GM19455 (cell line): ENCODE results near the gene GJB6.
"Not testable (repeated sequence)": the region's sequence is repeated elsewhere in the genome, so short reads cannot be mapped to it uniquely, and the experiment has no call there.

ENCODE experiments used
- ATAC-seq: cut with Tn5 transposase; IDR thresholded peaks from one replicate; pipeline ENCODE4 v1.9.1; 2021; ENCODE audit not compliant: unreplicated experiment

The GJB6 gene

GRCh38 chr13:20231839-20232555 lies at the start of gene GJB6:
TSS of gene GJB6 (minus strand) at chr13:20232319. CDS start at chr13:20223480, 8,839 bp downstream.
- ATAC-seq: no peak

- not testable (repeated sequence) for ATAC-seq
Measured at GRCh38 chr13:20276901-20277300, 44.8 kb upstream of the GJB6 start.

GRCh38 chr13:20274466-20274865 lies 42.3 kb upstream of the GJB6 start:
- ATAC-seq: no peak

GRCh38 chr13:20272588-20273171 lies 40.6 kb upstream of the GJB6 start:
- ATAC-seq: no peak

- ATAC-seq: no peak
Measured at GRCh38 chr13:20272104-20272503, 40.0 kb upstream of the GJB6 start.

GRCh38 chr13:20271441-20271840 lies 39.3 kb upstream of the GJB6 start:
- ATAC-seq: no peak

GRCh38 chr13:20270163-20270865 lies 38.2 kb upstream of the GJB6 start:
- no peak for ATAC-seq

GRCh38 chr13:20264271-20265018 lies 32.3 kb upstream of the GJB6 start:
- peak; percentile 79 for ATAC-seq

GRCh38 chr13:20263393-20264044 lies 31.4 kb upstream of the GJB6 start:
- no peak for ATAC-seq

- no peak for ATAC-seq
Measured at GRCh38 chr13:20258963-20259288, 26.8 kb upstream of the GJB6 start.

GRCh38 chr13:20258208-20258962 lies 26.3 kb upstream of the GJB6 start:
- no peak for ATAC-seq

GRCh38 chr13:20254076-20254475 lies 22.0 kb upstream of the GJB6 start:
- no peak for ATAC-seq

GRCh38 chr13:20249913-20250312 lies 17.8 kb upstream of the GJB6 start:
- ATAC-seq: no peak

GRCh38 chr13:20247963-20248362 lies 15.8 kb upstream of the GJB6 start:
- no peak for ATAC-seq

- ATAC-seq: no peak
Measured at GRCh38 chr13:20247403-20247802, 15.3 kb upstream of the GJB6 start.

GRCh38 chr13:20241593-20241992 lies 9.5 kb upstream of the GJB6 start:
- ATAC-seq: no peak

GRCh38 chr13:20239748-20240147 lies 7.6 kb upstream of the GJB6 start:
- no peak for ATAC-seq

- ATAC-seq: no peak
Measured at GRCh38 chr13:20232556-20233277, 598 bp upstream of the GJB6 start.

GRCh38 chr13:20230913-20231838 lies 943 bp downstream of the GJB6 start:
- no peak for ATAC-seq
